ENCODE data around the gene WFDC10A.

- TF ChIP-seq CTCF (IDR thresholded peaks at IDR 0.05) = no peak
- TF ChIP-seq POLR2A (IDR thresholded peaks at IDR 0.05) = no peak
- no peak for TF ChIP-seq EP300 (IDR thresholded peaks at IDR 0.05)
These were observed 43.2 kb downstream of the WFDC10A start for GRCh38 chr20:45672765-45673164.

Data from suprapubic skin (tissue), 3 donors.